H9 (cell line): ENCODE data around the gene COPS4. TPM values are rescaled to one million over a fixed set of nuclear protein-coding genes. Genes with fewer than 3 reads are reported as not detected.
"Not testable (repeated sequence)": the region's sequence is repeated elsewhere in the genome, so short reads cannot be mapped to it uniquely, and the experiment has no call there.

Experiments
- DNase-seq: peaks from one replicate; pipeline ENCODE4 v3.0.0-alpha.2; 2017
- H2AFZ ChIP-seq: one replicate; pipeline ENCODE4 v1.6.1; 2013; ENCODE audit warnings: mild to moderate bottlenecking, low read length, control low read depth, moderate library complexity
- H2AK5ac ChIP-seq: 2 replicates; pipeline ENCODE4 v1.6.1; 2013; ENCODE audit warnings: low read length, control low read depth, mixed read lengths; ENCODE audit not compliant: insufficient read length
- H2BK120ac ChIP-seq: one replicate; pipeline ENCODE4 v1.6.1; 2013; ENCODE audit warnings: low read depth, mild to moderate bottlenecking, low read length, control low read depth, inconsistent platforms; ENCODE audit not compliant: poor library complexity, severe bottlenecking
- H2BK12ac ChIP-seq: 2 replicates; pipeline ENCODE4 v1.6.1; 2013; ENCODE audit warnings: low read length, control low read depth, mixed read lengths, low read depth; ENCODE audit not compliant: insufficient read length
- H2BK15ac ChIP-seq: 2 replicates; pipeline ENCODE4 v1.6.1; 2013; ENCODE audit warnings: low read depth, low read length, control low read depth
- H2BK20ac ChIP-seq: one replicate; pipeline ENCODE4 v1.6.1; 2013; ENCODE audit warnings: low read depth, mild to moderate bottlenecking, low read length, control low read depth, inconsistent platforms; ENCODE audit not compliant: poor library complexity, severe bottlenecking
- H2BK5ac ChIP-seq: 2 replicates; pipeline ENCODE4 v1.6.1; 2013; ENCODE audit warnings: low read length, control low read depth, mixed read lengths; ENCODE audit not compliant: insufficient read length
- H3K14ac ChIP-seq: 2 replicates; pipeline ENCODE4 v1.6.1; 2013; ENCODE audit warnings: low read length, control low read depth; ENCODE audit not compliant: insufficient read depth
- H3K18ac ChIP-seq: 2 replicates; pipeline ENCODE4 v1.6.1; 2013; ENCODE audit warnings: low read depth, mild to moderate bottlenecking, mixed read lengths, low read length, control low read depth; ENCODE audit not compliant: insufficient read length
- H3K23ac ChIP-seq: 2 replicates; pipeline ENCODE4 v1.6.1; 2013; ENCODE audit warnings: low read length, control low read depth, mixed read lengths, low read depth; ENCODE audit not compliant: insufficient read length
- H3K23me2 ChIP-seq: 2 replicates; pipeline ENCODE4 v1.6.1; 2013; ENCODE audit warnings: low read depth, mild to moderate bottlenecking, mixed read lengths, low read length, control low read depth; ENCODE audit not compliant: insufficient read length, poor library complexity, severe bottlenecking
- H3K27ac ChIP-seq: 2 replicates; pipeline ENCODE4 v1.5.1; 2013; ENCODE audit warnings: low read length, control low read depth, mixed read lengths, low read depth; ENCODE audit not compliant: insufficient read length
- H3K27me3 ChIP-seq: 2 replicates; pipeline ENCODE4 v1.6.1; 2013; ENCODE audit warnings: low read length, control low read depth, inconsistent platforms; ENCODE audit not compliant: insufficient read depth
- H3K4ac ChIP-seq: 2 replicates; pipeline ENCODE4 v1.6.1; 2013; ENCODE audit warnings: low read depth, mild to moderate bottlenecking, control low read depth, inconsistent platforms, low read length, moderate library complexity
- H3K4me1 ChIP-seq: 2 replicates; pipeline ENCODE4 v1.6.1; 2013; ENCODE audit warnings: low read length, control low read depth, inconsistent platforms; ENCODE audit not compliant: insufficient read depth
- H3K4me2 ChIP-seq: 2 replicates; pipeline ENCODE4 v1.6.1; 2013; ENCODE audit warnings: low read length, control low read depth, mixed read lengths; ENCODE audit not compliant: insufficient read length, insufficient read depth
- H3K56ac ChIP-seq: 2 replicates; pipeline ENCODE4 v1.6.1; 2013; ENCODE audit warnings: low read depth, mild to moderate bottlenecking, mixed read lengths, low read length, control low read depth; ENCODE audit not compliant: insufficient read length
- H3K79me1 ChIP-seq: 2 replicates; pipeline ENCODE4 v1.6.1; 2013; ENCODE audit warnings: low read depth, mild to moderate bottlenecking, moderate library complexity, low read length, control low read depth, inconsistent platforms; ENCODE audit not compliant: insufficient read depth, poor library complexity, severe bottlenecking
- H3K79me2 ChIP-seq: 2 replicates; pipeline ENCODE4 v1.6.1; 2013; ENCODE audit warnings: low read length, control low read depth, inconsistent platforms; ENCODE audit not compliant: insufficient read depth
- H3K9ac ChIP-seq: 2 replicates; pipeline ENCODE4 v1.6.1; 2013; ENCODE audit warnings: low read length, control low read depth, mixed read lengths; ENCODE audit not compliant: insufficient read length; ENCODE audit errors: extremely low read depth
- H3K9me3 ChIP-seq: one replicate; pipeline ENCODE4 v1.6.1; 2013; ENCODE audit warnings: low read depth, low read length, inconsistent platforms; ENCODE audit not compliant: control insufficient read depth
- H3T11ph ChIP-seq: one replicate; pipeline ENCODE4 v1.6.1; 2013; ENCODE audit warnings: mild to moderate bottlenecking, low read length, control low read depth, inconsistent platforms
- H4K20me1 ChIP-seq: one replicate; pipeline ENCODE4 v1.6.1; 2013; ENCODE audit not compliant: control insufficient read depth, insufficient read length, insufficient read depth
- H4K5ac ChIP-seq: 2 replicates; pipeline ENCODE4 v1.6.1; 2013; ENCODE audit warnings: low read depth, mild to moderate bottlenecking, mixed read lengths, low read length, control low read depth; ENCODE audit not compliant: insufficient read length
- H4K8ac ChIP-seq: replicated peaks from 2 replicates; pipeline ENCODE4 v1.6.1; 2013; ENCODE audit warnings: low read length, control low read depth, mixed read lengths, low read depth; ENCODE audit not compliant: insufficient read length
- H4K91ac ChIP-seq: 2 replicates; pipeline ENCODE4 v1.6.1; 2013; ENCODE audit warnings: low read depth, mild to moderate bottlenecking, moderate library complexity, mixed read lengths, low read length, control low read depth; ENCODE audit not compliant: insufficient read length
- H3K27ac Mint-ChIP-seq, 3 experiments: 2 replicates in 2 of 3; 3 replicates in 1 of 3; pipeline ENCODE4 v1.8.0; 2020 to 2021; ENCODE audit warnings: mixed read lengths in 3 of 3, mild to moderate bottlenecking in 1 of 3, moderate library complexity in 1 of 3
- H3K27me3 Mint-ChIP-seq: 2 replicates; pipeline ENCODE4 v1.8.0; 2021; ENCODE audit warnings: low read depth, mild to moderate bottlenecking, moderate library complexity, mixed read lengths
- H3K36me3 Mint-ChIP-seq, 3 experiments: 2 replicates in 2 of 3; 3 replicates in 1 of 3; pipeline ENCODE4 v1.8.0; 2020 to 2021; ENCODE audit warnings: low read depth in 3 of 3, mixed read lengths in 3 of 3; ENCODE audit not compliant: insufficient read depth in 1 of 3
- H3K4me1 Mint-ChIP-seq, 2 experiments: 2 replicates each; pipeline ENCODE4 v1.8.0; 2020; ENCODE audit warnings: mixed read lengths in 2 of 2
- H3K4me3 Mint-ChIP-seq, 2 experiments: 2 replicates in 1 of 2; 3 replicates in 1 of 2; pipeline ENCODE4 v1.8.0; 2020 to 2021; ENCODE audit warnings: mild to moderate bottlenecking in 2 of 2, mixed read lengths in 2 of 2, moderate library complexity in 1 of 2
- H3K9me3 Mint-ChIP-seq, 2 experiments: 2 replicates in 1 of 2; 3 replicates in 1 of 2; pipeline ENCODE4 v1.8.0; 2020; ENCODE audit warnings: mild to moderate bottlenecking in 2 of 2, mixed read lengths in 2 of 2, moderate library complexity in 1 of 2
- CTCF ChIP-seq: fragments of 200-600 bp; sonication (generic); conservative IDR thresholded peaks from 3 replicates; pipeline ENCODE4 v1.8.0; 2021; ENCODE audit warnings: antibody characterized with exemption, mild to moderate bottlenecking
- WGBS: extraction: QIAGEN DNeasy Blood & Tissue Kit; methylation state at CpG from one replicate; pipeline ENCODE4 v1.1.7; 2013; ENCODE audit warnings: missing lambda C conversion rate, low lambda C conversion rate, mixed read lengths; ENCODE audit not compliant: insufficient read length; ENCODE audit errors: extremely low coverage; 5-methylcytosine and 5-hydroxymethylcytosine counted together
- total RNA-seq: library from RNA; stranded (reverse); gene quantifications from 2 replicates; pipeline ENCODE4 v1.2.1, GENCODE V29; 2021

Gene COPS4
- total RNA-seq, 1 experiment from 2014 or later = 39.9 TPM

- WGBS = no CpG with 5 or more reads among the region's 8 CpGs
- Histone ChIP-seq H2BK5ac (no peak overlapping the region), H4K91ac (no peak overlapping the region), H3K4me1 (no peaks in the 10 kb centered on the region), H3K23me2 (peaks cover 5% of the 10 kb centered on the region), H3K4ac (no peak overlapping the region), H2BK20ac (no peak overlapping the region), H4K5ac (no peak overlapping the region), H3T11ph (no peak overlapping the region), H3K9me3 (no peaks in the 10 kb centered on the region), H2AK5ac (no peak overlapping the region), H3K27ac (no peak overlapping the region), H4K8ac (no peak overlapping the region), H2BK12ac (no peak overlapping the region), H2BK15ac (no peak overlapping the region), H3K18ac (no peak overlapping the region), H3K27me3 (no peaks in the 10 kb centered on the region), H3K14ac (no peak overlapping the region), H3K9ac (no peak overlapping the region), H3K79me1 (no peaks in the 10 kb centered on the region), H3K4me2 (no peak overlapping the region), H3K23ac (no peak overlapping the region), H3K79me2 (no peaks in the 10 kb centered on the region), H2AFZ (no peak overlapping the region), H4K20me1 (no peaks in the 10 kb centered on the region), H3K56ac (no peak overlapping the region), H2BK120ac (no peak overlapping the region)
- no peak overlapping the region for H3K27ac Mint-ChIP-seq
- no peak for TF ChIP-seq CTCF
- peaks cover 18% of the 10 kb centered on the region for H3K27me3 Mint-ChIP-seq
- H3K4me1 Mint-ChIP-seq = peaks cover 36% of the 10 kb centered on the region in 2 experiments
- no peaks in the 10 kb centered on the region; a peak in 1 of 5 replicates for H3K9me3 Mint-ChIP-seq
- no peaks in the 10 kb centered on the region for H3K36me3 Mint-ChIP-seq
- no peak overlapping the region for H3K4me3 Mint-ChIP-seq
- DNase-seq = no peak
These were observed 76.2 kb downstream of the COPS4 start for GRCh38 chr4:83110970-83111750.

GRCh38 chr4:83111751-83112141 lies 76.8 kb downstream of the COPS4 start:
- not testable (repeated sequence) for H3K23ac ChIP-seq, H2BK12ac ChIP-seq, H3K18ac ChIP-seq, H4K8ac ChIP-seq, H3K56ac ChIP-seq, H3K27ac ChIP-seq, H2AFZ ChIP-seq, H3T11ph ChIP-seq, H3K9ac ChIP-seq, H3K4me2 ChIP-seq, H4K20me1 ChIP-seq, H3K79me2 ChIP-seq, H4K5ac ChIP-seq, H3K4ac ChIP-seq, H3K4me1 ChIP-seq, H3K4me3 Mint-ChIP-seq, H3K27ac Mint-ChIP-seq, H4K91ac ChIP-seq, H2BK5ac ChIP-seq, H2BK15ac ChIP-seq, H2AK5ac ChIP-seq, H3K27me3 ChIP-seq, H3K9me3 ChIP-seq, H2BK20ac ChIP-seq, DNase-seq, H3K14ac ChIP-seq, H3K36me3 Mint-ChIP-seq, H3K9me3 Mint-ChIP-seq, H3K23me2 ChIP-seq, H2BK120ac ChIP-seq, H3K79me1 ChIP-seq
- no CpG with 5 or more reads among the region's 7 CpGs for WGBS
- H3K27me3 Mint-ChIP-seq = peaks cover 16% of the 10 kb centered on the region
- peaks cover 37 to 38% of the 10 kb centered on the region in 2 experiments for H3K4me1 Mint-ChIP-seq
